Activated CD4-positive, alpha-beta T cell treated with anti-CD3 and anti-CD28 coated beads for 1 hour (primary cell): Measurements from ENCODE around the gene TEX264.
"Not testable (repeated sequence)": the region's sequence is repeated elsewhere in the genome, so short reads cannot be mapped to it uniquely, and the experiment has no call there.

ENCODE experiments used
- DNase-seq: peaks from one replicate; pipeline ENCODE4 v3.0.0-alpha.2; 2020

TEX264 gene

DNA sequence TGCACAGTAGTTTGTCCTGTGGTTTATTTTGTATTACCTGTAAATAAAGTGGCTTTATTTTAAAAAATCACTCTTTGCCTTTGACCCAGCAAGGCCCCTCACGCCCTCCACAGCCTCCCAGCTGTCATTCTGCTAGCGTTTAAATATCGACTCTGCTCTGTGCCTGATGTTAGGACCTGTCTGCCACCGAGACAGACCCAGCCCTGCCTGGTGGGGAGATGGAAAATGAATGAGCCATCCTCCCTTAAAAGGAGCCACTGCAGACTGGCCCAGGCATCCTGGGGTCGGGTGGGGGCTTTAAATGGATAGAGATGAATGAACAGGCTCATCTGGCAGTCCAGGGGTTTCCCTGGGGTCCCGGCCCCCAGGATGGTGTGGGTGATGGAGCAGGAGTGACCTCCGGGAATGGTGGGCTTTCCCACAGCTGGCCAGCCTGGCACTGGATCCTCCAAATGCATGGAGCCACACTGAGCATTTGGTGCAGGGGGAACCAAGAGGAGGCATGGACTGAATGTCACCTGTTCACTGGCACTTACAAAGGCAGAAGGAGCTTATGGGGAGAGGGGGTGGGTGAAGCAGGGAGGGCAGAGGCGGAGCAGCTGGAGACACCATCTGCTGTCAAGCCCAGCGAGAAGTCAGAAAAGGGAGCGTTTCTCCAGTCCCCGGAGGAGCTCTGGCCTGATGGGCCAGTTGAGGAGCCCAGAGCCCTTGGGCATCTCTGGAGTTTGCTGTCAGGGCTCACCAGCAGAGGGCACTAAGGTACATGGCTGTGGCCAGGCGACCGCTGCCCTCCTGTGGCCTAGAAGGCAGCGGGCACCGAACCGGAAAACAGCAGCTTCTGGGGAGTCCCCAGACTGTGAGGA is 47.7 kb downstream of the TEX264 start:
- DNase-seq, result no peak

DNA sequence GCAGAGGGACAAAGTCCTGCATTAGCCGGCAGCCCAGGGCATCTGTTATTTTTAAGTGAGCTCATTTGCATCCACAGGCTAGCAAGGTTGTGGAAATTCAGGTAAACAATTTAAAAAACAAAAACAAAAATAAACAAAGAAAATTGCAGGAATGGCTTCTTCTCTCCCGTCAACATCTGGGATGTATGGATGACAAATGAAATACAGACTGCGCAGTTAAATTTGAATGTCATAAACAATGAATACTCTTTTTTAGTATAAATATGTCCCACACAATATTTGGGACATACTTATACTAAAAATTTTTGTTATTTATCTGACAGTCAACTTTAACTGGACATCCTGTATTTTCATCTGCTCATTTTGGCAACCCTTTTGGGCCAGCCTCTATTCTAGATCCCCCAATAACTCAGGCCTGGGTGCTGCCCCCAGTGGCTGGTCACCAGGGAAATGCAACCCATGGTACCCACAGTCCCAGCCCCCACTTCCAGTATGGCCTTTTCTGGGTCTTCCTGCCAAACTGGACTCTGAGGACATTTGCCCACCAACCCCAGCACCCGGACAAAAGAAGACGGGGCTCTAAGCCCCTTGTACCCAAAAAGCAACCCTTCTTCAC is 48.5 kb downstream of the TEX264 start:
- no peak for DNase-seq

DNA sequence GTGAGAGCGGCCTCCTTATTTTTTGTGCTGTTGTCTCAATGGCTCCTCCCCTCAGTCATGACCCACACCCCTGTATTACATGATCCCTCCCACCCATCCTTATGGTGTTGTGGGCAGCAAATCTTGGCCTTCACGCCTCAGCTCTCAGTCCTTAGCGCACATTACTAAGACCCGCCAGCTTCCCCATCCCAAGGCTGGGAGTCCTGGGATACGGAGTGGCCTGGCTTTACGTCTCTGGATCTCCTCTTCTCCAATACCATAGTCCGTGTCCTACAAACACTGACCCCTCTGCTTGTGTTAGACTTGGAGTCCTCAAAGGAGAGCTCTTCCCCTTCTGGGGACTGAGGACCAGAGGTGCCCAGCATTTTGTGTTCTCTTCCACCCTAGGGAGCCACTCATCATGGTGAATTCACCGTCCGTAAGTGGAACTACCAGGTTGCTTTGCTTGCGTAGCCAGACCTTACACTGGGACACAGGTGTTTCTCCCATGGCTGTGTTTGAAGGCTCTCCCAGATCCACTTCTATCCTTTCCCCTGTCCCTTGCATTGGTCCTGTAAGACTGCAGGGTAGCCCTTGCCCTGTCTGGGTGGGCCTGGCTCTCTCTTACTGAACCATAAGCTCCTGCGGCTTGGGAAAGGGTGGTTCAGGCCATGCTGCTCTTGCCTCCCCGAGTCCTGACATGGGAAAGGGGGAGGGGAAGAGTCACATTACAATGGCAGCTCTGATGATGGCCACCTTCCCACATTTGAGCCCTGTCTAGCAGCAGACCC is 49.4 kb downstream of the TEX264 start:
- no peak for DNase-seq

DNA sequence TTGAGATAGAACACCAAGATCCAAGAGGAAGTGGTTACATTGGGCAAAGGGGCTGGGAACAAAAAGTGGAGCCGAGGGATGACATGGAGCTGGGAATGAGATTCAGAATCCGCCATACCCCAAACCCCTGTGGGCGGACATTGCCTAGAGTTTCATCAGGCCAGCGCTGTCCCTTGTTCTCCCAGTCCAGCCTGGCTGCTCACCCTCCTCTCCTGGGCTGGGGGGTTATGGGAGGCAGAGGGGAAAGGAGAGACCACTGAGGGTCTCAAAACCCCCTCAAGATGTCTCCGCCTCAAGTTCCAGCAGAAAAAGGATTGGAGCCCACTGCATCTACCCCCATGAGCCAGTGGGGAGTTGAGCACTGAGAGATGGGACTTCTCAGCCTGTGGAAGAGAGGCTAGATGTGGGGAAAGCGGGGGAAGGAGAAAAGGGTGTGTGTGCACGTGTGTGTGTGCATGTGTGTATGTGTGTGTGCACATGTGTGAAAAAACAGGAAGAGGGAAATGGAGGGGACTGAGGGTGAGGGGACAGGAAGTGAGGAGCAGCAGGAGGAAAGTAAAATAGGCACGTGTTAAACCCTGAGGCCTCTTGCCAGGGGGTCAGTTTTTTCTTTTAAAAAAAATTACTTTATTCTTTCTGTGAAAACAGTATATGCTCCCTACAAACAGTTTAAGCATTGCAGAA is 50.2 kb downstream of the TEX264 start:
- DNase-seq, result no peak

DNA sequence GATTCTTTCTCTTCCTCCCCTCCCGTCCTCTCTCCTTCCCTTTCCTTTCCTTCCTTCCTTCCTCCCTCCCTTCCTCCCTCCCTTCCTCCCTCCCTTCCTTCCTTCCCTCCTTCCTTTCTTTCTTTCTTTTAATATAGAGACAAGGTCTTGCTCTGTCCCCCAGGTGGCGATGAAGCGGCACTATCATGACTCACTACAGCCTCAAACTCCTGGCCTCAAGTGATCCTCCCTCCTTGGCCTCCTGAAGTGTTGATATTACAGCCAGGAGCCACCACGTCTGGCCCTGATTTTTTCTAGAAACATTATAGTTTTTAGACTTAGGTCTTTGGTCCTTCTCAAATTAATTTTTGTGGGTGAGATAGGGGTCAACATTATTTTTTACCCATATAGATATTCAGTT is 51.3 kb downstream of the TEX264 start:
- DNase-seq, result no peak

DNA sequence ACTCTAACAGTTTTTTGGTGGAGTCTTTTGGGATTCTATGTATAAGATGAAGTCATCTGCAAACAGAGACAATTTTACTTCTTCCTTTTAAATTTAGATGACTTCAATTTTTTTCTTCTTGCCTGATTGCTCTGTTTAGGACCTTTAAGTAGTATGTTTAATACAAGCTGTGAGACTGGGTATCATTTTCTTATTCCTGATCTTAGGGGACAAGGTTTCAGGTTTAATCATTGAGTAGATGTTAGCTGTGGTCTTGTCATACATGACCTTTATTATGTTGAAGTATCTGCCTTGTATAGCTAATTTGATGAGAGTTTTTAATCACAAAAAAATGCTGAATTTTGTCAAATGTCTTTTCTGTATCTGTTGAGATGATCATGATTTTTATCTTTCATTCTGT is 56.4 kb downstream of the TEX264 start:
- DNase-seq, result no peak

DNA sequence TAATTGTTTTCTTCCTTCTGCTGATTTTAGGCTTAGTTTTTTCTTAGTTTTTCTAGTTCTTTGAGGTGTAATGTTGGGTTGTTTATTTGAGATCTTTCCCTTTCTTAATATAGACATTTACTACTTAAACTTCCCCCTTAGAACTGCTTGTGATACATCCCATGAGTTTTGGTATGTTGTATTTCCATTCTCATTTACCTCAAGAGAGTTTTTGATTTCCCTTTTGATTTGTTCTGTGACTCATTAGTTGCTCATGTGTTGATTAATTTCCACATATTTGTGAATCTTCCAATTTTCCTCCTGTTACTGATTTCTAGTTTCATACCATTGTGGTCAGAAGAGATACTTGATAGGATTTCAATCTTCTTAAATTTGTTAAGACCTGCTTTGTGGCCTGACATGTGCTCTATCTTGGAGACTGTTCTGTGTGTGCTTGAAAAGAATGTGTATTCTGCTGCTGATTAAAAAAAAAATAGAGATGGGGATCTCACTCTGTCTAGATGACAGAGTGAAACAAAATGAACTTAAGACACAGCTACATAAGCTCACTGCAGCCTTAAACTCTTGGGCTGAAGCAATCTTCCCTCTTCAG is 58.1 kb downstream of the TEX264 start:
- no peak for DNase-seq

DNA sequence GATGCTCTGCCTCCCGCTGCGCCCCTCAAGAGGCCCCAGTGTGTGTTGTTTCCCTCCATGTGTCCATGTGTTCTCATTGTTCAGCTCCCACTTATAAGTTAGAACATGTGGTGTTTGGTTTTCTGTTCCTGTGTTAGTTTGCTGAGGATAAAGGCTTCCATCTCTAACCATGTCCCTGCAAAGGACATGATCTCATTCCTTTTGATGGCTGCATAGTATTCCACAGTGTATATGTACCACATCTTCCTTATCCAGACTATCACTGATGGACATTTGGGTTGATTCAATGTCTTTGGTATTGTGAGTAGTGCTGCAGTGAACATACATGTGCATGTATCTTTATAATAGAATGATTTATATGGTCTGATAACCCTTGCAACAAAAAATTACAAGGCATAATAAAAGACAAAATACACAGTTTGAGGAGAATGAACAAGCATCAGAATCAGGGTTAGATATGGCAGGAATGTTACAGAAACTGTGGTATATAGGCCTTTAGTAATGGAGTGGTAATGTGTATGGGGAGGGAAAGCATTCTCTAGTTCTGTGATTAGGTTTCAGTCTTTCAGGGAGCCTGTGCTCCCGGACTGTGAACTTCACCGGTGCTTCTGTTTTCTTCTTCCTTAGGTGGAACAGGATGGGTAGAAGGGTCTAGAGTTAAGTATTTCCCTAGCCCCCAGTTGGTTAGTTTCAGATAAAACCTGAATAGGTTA is 63.0 kb downstream of the TEX264 start:
- no peak for DNase-seq

DNA sequence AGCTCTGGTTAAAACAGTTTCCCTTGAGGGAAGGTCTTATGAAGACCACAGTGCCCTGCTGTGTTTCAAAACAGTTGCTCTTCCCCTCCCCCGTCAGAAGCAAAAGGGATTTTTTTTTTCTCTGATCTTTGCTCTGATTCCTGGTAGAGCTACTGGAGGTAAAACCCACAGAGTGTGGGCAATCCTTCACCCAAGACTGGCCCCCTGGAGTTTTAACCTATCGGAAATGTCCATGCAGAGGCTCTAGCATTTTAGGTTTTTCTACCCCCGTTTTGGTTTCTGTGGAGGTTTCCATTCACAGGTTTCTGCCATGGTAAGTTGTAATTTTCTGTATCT is 63.5 kb downstream of the TEX264 start:
- DNase-seq, result no peak

DNA sequence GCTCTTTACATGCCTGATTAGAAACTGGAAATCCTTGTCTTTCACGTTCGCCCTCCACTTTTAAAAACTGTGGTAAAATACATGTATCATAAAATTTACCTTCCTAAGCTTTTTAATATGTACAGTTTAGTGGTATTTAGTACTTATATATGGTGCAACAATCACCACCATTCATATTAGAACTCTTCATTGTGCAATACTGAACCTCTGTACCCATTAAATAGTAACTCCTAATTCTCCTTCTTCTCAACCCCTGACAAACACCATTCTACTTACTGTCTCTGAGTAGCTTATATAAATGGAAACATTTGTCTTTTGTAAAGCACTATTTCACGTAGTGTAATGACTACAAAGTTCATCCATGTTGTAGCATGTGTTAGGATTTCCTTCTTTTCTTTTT is 64.0 kb downstream of the TEX264 start:
- no peak for DNase-seq

DNA sequence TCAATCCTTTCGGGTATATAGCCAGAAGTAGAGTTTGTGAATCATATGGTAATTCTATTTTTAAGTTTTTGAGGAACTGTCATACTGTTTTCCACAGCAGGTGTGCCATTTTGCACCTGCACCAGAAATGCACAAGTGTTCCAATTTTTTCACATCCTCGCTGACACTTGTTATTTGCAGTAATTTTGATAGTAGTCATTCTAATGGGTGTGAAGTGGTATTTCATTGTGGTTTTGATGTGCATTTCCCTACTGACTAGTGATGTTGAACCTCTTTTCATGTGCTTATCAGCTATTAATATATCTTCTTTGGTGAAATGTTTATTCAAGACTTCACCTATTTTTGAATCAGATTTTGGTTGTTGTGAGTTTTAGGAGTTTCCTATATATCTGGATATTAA is 64.9 kb downstream of the TEX264 start:
- DNase-seq, result no peak

DNA sequence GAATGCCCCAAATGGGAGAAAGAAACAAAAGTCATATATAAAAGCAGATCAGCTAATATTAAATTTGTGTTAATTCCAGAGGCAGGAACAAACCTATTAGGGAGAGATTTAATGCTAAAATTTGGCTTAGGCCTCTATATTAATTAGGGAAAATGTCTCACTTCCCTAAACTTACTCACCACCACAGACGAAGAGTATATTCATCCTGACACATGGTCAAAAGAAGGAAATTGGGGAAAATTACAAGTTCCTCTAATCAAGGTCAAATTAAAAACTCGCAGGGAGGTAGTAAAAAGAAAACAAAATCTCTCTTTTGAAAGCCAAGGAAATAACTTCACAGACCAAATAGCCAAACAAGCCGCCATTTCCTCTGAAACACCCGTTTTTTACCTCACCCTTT is 68.1 kb downstream of the TEX264 start:
- no peak for DNase-seq

DNA sequence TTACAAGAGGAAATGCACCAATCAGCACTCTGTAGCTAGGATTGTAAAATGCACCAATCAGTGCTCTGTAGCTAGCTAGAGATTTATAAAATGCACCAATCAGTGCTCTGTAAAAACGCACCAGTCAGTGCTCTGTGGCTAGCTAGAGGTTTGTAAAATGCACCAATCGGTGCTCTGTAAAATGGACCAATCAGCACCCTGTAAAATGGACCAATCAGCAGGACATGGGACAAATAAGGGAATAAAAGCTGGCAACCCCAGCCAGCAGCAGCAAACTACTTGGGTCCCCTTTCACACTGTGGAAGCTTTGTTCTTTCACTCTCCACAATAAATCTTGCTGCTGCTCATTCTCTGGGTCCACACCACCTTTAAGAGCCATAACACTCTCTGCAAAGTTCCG is 71.3 kb downstream of the TEX264 start:
- not testable (repeated sequence) for DNase-seq

DNA sequence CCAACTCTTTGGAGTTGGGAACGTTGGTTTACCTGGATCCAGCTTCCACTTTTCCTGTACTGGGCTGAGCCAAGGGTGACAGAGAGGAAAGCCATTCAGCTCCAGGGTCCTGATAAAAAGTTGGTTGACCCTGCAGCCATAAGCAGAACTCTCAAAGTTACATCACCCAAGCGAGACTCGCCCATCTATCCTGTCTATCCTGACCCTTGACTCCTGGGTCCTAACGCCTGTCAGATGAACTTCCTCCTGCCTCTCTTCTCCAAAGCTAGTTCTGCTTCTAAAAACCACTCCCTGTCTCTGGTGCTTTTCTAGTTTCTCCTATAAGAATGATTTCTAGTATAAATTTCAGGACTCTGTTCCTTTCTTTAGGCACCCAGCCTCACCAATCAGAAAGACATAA is 71.9 kb downstream of the TEX264 start:
- not testable (repeated sequence) for DNase-seq

DNA sequence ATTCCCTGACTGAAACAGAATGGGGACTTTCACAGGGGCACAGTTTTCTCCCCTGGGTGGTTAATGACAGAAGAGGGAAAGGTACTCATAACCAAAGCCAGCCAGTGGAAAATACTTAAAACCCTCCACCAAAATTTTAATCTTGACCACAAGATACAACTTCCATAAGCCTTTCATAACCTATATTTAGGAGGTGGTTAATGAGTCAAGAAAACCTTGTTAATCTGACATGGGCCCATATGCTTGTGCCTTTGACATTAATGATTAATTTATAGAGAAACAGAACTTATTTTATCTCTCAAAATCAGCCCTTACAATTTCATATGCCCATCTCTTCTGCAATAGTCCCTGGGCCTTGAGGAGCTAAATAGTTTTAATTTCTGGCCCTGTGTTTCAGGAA is 76.8 kb downstream of the TEX264 start:
- DNase-seq, result no peak

DNA sequence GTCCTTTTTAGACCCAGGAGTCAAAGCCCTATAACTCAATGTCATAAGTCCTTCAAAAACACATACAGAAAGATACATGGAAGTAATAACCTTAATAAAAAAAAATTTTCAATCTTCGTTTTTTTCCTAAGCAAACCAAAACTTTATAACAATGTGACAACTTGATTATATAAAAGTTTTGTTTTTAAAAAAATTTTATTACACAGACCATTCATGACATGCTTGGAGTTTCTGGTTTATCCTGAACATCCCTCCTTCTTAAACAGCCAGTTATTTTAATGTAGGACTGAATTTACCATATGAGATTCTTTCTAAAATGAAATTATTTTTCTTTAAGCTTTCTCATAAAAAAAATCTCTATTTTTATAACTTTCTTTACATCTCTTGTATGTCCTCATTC is 77.3 kb downstream of the TEX264 start:
- DNase-seq, result no peak

DNA sequence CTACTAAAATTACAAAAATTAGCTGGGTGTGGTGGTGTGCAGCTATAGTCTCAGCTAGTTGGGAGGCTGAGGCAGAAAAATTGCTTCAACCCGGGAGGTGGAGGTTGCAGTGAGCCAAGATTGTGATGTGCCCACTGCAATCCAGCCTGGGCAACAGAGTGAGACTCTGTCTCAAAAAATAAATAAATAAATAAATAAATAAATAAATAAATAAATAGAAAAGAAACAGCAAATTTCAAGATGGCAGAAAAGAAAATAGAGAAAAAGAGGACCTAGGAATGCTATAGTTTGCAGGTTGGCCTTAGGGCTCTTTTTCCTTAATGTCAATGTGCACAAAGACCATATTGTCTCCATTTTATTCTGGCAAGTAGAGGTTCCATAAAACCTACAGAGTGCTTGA is 79.8 kb downstream of the TEX264 start:
- DNase-seq, result no peak

DNA sequence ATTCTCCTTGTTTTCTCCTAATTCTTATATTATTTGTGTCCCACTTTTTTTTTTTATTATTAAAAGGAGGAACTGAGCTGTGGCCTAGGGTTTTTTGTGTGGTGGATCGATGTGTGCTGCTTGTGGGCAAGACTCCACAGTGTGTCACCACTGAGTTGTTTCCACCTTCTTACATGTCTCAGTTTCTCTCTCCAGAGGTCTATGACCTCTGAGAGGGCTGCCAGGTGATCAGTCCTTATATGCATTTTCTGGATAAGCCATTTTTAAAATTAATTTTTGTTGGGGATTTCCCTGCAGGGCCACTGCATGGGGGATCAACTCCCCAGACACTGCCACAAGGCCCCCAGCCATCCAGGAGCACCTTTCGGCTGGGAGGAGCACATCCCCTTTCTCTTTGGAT is 80.2 kb downstream of the TEX264 start:
- DNase-seq, result no peak
